Ectodermal cell (in vitro differentiated cells): Measurements from ENCODE around the gene ADARB1.

Experiments used
- H3K27ac ChIP-seq: 2 replicates; pipeline ENCODE4 v1.7.0; 2013; ENCODE audit warnings: mild to moderate bottlenecking, low read depth, low read length; ENCODE audit not compliant: insufficient read depth, poor library complexity, severe bottlenecking
- H3K27me3 ChIP-seq: 2 replicates; pipeline ENCODE4 v1.7.0; 2013; ENCODE audit warnings: mild to moderate bottlenecking, low read length; ENCODE audit not compliant: insufficient read depth, control insufficient read depth, poor library complexity, severe bottlenecking
- H3K36me3 ChIP-seq: one replicate; pipeline ENCODE4 v1.7.0; 2013; ENCODE audit warnings: low read length; ENCODE audit not compliant: control insufficient read depth, insufficient read depth
- H3K4me1 ChIP-seq: one replicate; pipeline ENCODE4 v1.7.0; 2013; ENCODE audit warnings: low read length; ENCODE audit not compliant: control insufficient read depth, insufficient read depth
- H3K4me3 ChIP-seq: 2 replicates; pipeline ENCODE4 v1.7.0; 2013; ENCODE audit warnings: low read depth, low read length, control low read depth; ENCODE audit not compliant: insufficient read depth
- H3K9me3 ChIP-seq: 2 replicates; pipeline ENCODE4 v1.7.0; 2013; ENCODE audit warnings: mild to moderate bottlenecking, low read length, moderate library complexity; ENCODE audit not compliant: control insufficient read depth
- WGBS, 2 experiments: methylation state at CpG; one replicate each; pipeline ENCODE4 v1.1.7; 2013; ENCODE audit warnings: missing lambda C conversion rate in 2 of 2; 5-methylcytosine and 5-hydroxymethylcytosine counted together

ADARB1 gene

GRCh38 chr21:45078371-45078770, 4.0 kb downstream of the ADARB1 start:
- 88 to 92% methylated on average over 4 to 5 of the region's 5 CpGs for WGBS, 2 experiments
- Histone ChIP-seq H3K9me3 (no peaks in the 10 kb centered on the region), H3K36me3 (no peaks in the 10 kb centered on the region), H3K4me1 (peaks cover 5% of the 10 kb centered on the region), H3K4me3 (no peak overlapping the region), H3K27ac (no peak overlapping the region), H3K27me3 (peaks cover 21% of the 10 kb centered on the region)

DNA sequence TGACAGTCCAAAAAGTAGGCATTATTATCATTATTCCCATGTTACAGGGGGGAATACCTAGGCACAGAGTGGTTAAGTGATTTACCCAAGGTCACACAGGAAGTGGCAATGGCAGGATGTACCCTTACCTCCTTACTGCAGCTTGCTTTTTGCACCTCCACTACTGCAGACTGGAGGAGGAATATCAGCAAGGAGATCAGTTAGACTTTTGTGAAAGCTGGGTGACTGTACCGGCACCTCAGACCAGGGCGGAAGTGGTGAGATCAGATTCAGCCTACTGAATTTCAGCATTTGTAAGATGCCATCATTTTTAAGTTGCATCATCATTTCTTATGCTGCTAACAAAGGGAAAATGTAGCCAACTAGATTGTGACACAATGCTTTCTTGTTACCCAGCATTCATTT, 4.5 kb downstream of the ADARB1 start:
- no peaks in the 10 kb centered on the region for H3K36me3 ChIP-seq
- no peaks in the 10 kb centered on the region for H3K9me3 ChIP-seq
- H3K27ac ChIP-seq, result no peak overlapping the region
- H3K4me1 ChIP-seq, result peaks cover 5% of the 10 kb centered on the region
- H3K4me3 ChIP-seq, result no peak overlapping the region
- peaks cover 21% of the 10 kb centered on the region for H3K27me3 ChIP-seq
- 89 to 96% methylated on average over 2 of the region's 2 CpGs for WGBS, 2 experiments

DNA sequence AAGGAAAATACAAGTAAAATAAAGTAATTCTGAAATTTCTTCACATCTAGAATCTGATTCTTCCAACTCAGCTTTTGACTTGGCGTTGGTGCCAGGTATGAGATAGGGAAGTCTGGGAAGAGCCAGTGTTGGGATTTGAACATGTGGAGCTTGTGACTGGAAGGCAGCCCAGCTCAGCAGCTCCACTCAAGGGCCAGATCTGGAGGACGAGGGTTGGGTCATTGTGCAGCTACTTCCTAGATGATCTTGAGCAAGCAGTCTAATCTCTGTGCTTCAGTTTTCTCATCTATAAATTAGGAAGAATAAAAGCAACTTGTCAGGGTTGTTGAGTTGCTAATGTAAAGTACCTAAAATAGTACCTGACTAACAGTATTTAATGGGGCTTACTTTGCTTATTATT, 5.0 kb downstream of the ADARB1 start:
- WGBS, 2 experiments, result 87% methylated on average over 2 of the region's 2 CpGs
- Histone ChIP-seq H3K4me1 (peaks cover 5% of the 10 kb centered on the region), H3K4me3 (no peak overlapping the region), H3K9me3 (no peaks in the 10 kb centered on the region), H3K36me3 (no peaks in the 10 kb centered on the region), H3K27me3 (peaks cover 21% of the 10 kb centered on the region), H3K27ac (no peak overlapping the region)

DNA sequence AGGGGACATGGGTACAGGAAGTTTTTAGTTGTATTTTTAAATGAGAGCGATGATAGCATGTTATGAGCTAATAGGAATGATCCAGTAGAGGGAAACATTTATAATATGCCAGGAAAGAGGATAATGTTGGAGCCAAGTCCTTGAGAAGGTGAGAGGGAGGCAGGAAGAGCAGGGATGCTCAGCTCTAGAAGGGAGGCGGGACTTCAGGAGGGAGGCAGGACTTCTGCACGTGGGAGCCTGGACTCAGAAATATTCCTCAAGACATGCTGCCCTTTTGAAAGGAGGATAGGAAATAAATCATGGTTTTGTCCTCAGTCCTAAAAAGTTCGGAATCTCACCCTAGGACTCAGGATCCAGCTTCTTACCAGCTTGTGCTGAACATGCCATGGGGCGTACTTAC, 5.9 kb downstream of the ADARB1 start:
- peaks cover 16% of the 10 kb centered on the region for H3K27me3 ChIP-seq
- peaks cover 5% of the 10 kb centered on the region for H3K4me1 ChIP-seq
- no peak overlapping the region for H3K4me3 ChIP-seq
- H3K27ac ChIP-seq, result no peak overlapping the region
- WGBS, 2 experiments, result 80 to 84% methylated on average over 4 to 5 of the region's 5 CpGs
- H3K9me3 ChIP-seq, result no peaks in the 10 kb centered on the region
- no peaks in the 10 kb centered on the region for H3K36me3 ChIP-seq

GRCh38 chr21:45080639-45081414, 6.4 kb downstream of the ADARB1 start:
- Histone ChIP-seq H3K27me3 (peaks cover 10% of the 10 kb centered on the region), H3K4me1 (peaks cover 5% of the 10 kb centered on the region), H3K27ac (no peak overlapping the region), H3K36me3 (no peaks in the 10 kb centered on the region), H3K9me3 (no peaks in the 10 kb centered on the region), H3K4me3 (no peak overlapping the region)
- WGBS, 2 experiments, result 90 to 92% methylated on average over 7 to 8 of the region's 8 CpGs

GRCh38 chr21:45081636-45082035, 7.3 kb downstream of the ADARB1 start:
- no peak overlapping the region for H3K4me3 ChIP-seq
- H3K27ac ChIP-seq, result no peak overlapping the region
- no peaks in the 10 kb centered on the region for H3K36me3 ChIP-seq
- peaks cover 2% of the 10 kb centered on the region for H3K27me3 ChIP-seq
- WGBS, 2 experiments, result 94 to 97% methylated on average over 4 of the region's 4 CpGs
- H3K4me1 ChIP-seq, result no peaks in the 10 kb centered on the region
- no peaks in the 10 kb centered on the region for H3K9me3 ChIP-seq

DNA sequence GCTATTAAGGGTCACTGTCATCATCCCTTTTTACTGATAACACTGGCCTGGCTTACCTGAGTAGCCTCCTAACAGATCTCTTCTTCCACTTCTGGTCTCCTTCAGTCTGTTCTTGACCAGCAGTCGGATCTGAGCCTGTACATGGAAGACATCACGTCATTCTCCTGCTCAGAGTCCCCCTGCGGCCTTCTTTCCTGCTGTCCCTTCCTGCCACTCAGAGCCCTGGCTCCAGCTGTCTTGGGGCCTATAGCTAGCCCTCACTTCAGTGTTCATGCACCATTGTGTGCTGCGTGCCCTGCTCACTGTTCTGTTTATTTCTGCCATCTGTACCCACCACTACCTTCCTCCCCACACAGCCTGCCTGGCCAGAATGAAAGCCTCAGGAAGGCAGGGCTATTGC, 8.4 kb downstream of the ADARB1 start:
- Histone ChIP-seq H3K9me3 (no peaks in the 10 kb centered on the region), H3K36me3 (no peaks in the 10 kb centered on the region), H3K27me3 (no peaks in the 10 kb centered on the region), H3K4me1 (no peaks in the 10 kb centered on the region), H3K27ac (no peak overlapping the region), H3K4me3 (no peak overlapping the region)
- WGBS, 2 experiments, result 92 to 93% methylated on average over 4 of the region's 4 CpGs

GRCh38 chr21:45084121-45084520, 9.7 kb downstream of the ADARB1 start:
- Histone ChIP-seq H3K27ac (no peak overlapping the region), H3K9me3 (no peaks in the 10 kb centered on the region), H3K36me3 (no peaks in the 10 kb centered on the region), H3K4me1 (no peaks in the 10 kb centered on the region), H3K27me3 (no peaks in the 10 kb centered on the region), H3K4me3 (no peak overlapping the region)
- WGBS, 2 experiments, result 92 to 95% methylated on average over 6 to 7 of the region's 7 CpGs

DNA sequence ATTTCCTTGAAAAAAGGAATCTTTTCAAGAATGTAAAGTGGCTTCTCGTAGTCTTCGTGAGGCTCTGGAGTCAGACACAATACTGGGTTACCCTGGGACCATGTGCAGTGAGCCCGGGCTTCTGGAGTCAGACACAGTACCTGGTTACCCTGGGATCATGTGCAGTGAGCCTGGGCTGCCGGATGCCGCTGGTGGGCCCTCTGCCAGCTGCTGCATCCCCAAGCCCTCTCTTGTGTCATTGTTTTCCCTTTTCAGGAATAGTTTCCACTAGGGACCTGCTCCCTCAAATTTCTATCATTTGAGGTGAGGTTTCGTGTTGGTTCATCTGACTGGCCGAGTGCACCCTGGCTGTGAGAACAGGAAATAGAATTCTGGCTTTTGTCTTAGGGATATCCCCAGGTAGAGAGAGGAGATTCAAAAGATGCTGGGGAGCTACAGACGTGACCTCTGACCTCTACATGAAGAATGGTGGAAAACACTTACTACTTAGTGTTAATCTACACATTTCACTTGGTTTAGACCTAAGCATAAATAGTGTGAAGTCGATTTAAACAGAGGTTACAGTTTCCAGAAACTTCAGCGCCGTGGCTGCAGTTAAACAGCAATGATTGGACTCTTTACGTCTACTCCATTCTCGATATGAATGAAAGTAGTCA, 10.6 kb downstream of the ADARB1 start:
- Histone ChIP-seq H3K4me1 (no peaks in the 10 kb centered on the region), H3K4me3 (no peak overlapping the region), H3K27ac (no peak overlapping the region), H3K36me3 (no peaks in the 10 kb centered on the region), H3K27me3 (no peaks in the 10 kb centered on the region), H3K9me3 (no peaks in the 10 kb centered on the region)
- WGBS, 2 experiments, result 90% methylated on average over 12 to 13 of the region's 13 CpGs

- no peak overlapping the region for H3K4me3 ChIP-seq
- no peaks in the 10 kb centered on the region for H3K36me3 ChIP-seq
- H3K9me3 ChIP-seq, result no peaks in the 10 kb centered on the region
- no peaks in the 10 kb centered on the region for H3K27me3 ChIP-seq
- no peak overlapping the region for H3K27ac ChIP-seq
- no peaks in the 10 kb centered on the region for H3K4me1 ChIP-seq
- WGBS, 2 experiments, result 95% methylated on average over 6 of the region's 6 CpGs
Measured at GRCh38 chr21:45085700-45086099, 11.3 kb downstream of the ADARB1 start.
